BLaER1 (cell line): ENCODE measurements around the gene ADIRF.
"Not testable (repeated sequence)": the region's sequence is repeated elsewhere in the genome, so short reads cannot be mapped to it uniquely, and the experiment has no call there.

Experiments
- H3K27ac ChIP-seq: shearing (Covaris generic); formaldehyde crosslinking; 2 replicates; pipeline ENCODE4 v1.8.1; 2022
- H3K27me3 ChIP-seq: shearing (Covaris generic); formaldehyde crosslinking; 2 replicates; pipeline ENCODE4 v1.8.1; 2022
- H3K36me3 ChIP-seq: shearing (Covaris generic); formaldehyde crosslinking; 2 replicates; pipeline ENCODE4 v1.8.1; 2022
- H3K4me1 ChIP-seq: shearing (Covaris generic); formaldehyde crosslinking; 2 replicates; pipeline ENCODE4 v1.8.1; 2022
- H3K4me2 ChIP-seq: shearing (Covaris generic); formaldehyde crosslinking; 2 replicates; pipeline ENCODE4 v1.8.1; 2022
- H3K4me3 ChIP-seq: shearing (Covaris generic); formaldehyde crosslinking; 2 replicates; pipeline ENCODE4 v1.8.1; 2022
- H3K9ac ChIP-seq: shearing (Covaris generic); formaldehyde crosslinking; 2 replicates; pipeline ENCODE4 v1.8.1; 2022
- H3K9me3 ChIP-seq: shearing (Covaris generic); formaldehyde crosslinking; 2 replicates; pipeline ENCODE4 v1.8.1; 2022
- H4K20me1 ChIP-seq: shearing (Covaris generic); formaldehyde crosslinking; 2 replicates; pipeline ENCODE4 v1.8.1; 2022
- Cebpa-rat ChIP-seq: shearing (Covaris generic); IDR thresholded peaks from 2 replicates; pipeline ENCODE4 v1.8.1; 2022

Gene ADIRF

DNA sequence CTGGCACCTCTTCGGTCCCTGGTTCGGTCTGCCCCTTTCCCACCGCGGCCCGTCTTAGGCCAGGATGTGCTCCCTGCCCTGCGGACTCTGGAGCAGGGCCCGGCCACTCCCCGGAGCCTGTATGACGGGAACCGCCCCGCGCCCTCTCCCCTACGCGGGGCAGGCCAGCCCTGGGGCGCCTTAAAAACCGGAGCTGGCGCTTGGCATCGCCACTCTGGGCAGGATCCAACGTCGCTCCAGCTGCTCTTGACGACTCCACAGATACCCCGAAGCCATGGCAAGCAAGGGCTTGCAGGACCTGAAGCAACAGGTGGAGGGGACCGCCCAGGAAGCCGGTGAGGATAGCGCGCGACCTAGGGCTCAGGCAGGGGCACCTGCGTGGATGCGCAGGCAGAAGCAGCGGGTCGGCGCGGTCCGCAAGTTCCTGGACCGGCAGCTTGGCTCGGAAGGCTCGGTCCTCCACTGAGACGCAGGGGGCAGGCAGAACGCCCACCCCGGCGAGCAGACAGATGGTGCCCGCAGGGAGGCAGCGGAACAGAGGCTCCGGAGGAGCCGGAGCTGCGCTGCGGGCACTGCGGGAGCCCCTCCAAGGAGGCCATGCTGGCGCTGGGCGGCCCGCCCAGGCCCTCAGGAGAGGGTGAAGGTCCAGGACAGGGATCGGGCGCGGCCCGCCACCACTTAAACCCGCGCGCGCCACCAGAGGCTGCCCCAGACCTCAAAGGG lies at the start of gene ADIRF:
TSS of gene ADIRF (plus strand) at position 212 of the 723 bp plus-strand sequence. CDS start at position 275, 63 bp downstream.
- no peak within 1 kb of the TSS for H3K27ac ChIP-seq
- no peak for TF ChIP-seq Cebpa-rat
- no peaks in the 10 kb centered on the region for H3K36me3 ChIP-seq
- H4K20me1 ChIP-seq: no peaks in the 10 kb centered on the region
- no peak within 1 kb of the TSS for H3K4me2 ChIP-seq
- H3K4me3 ChIP-seq: no peak within 1 kb of the TSS
- peaks cover 45% of the 10 kb centered on the region for H3K27me3 ChIP-seq
- no peak within 1 kb of the TSS for H3K9ac ChIP-seq
- peaks cover 4% of the 10 kb centered on the region; the same call in 1 of the 2 replicates for H3K9me3 ChIP-seq
- peaks cover 47% of the 10 kb centered on the region for H3K4me1 ChIP-seq

DNA sequence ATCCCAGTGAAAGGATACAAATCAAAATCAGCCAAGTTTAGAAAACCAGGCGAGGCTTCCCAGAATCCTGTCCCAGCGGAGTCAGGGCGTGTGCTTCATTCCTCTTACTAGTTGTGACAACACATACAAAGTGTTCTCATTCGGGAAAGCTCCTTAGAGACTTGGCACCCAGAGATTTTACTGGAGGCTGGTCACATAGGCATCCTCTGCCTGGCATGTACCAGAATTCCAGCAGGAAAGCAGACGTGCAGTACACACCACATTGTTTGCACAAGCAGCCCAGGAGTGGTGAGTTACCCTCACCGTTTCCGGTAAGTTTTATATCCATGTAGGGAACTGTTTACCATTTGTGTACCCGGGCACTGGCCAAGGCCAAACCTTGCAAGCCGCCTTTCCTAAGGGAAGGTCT lies 45.7 kb upstream of the ADIRF start:
- no peak overlapping the region for H3K9ac ChIP-seq
- H3K27me3 ChIP-seq: no peaks in the 10 kb centered on the region
- H3K4me2 ChIP-seq: no peak overlapping the region
- no peaks in the 10 kb centered on the region for H3K36me3 ChIP-seq
- TF ChIP-seq Cebpa-rat: no peak
- H4K20me1 ChIP-seq: no peaks in the 10 kb centered on the region
- H3K4me3 ChIP-seq: no peak overlapping the region
- no peaks in the 10 kb centered on the region for H3K4me1 ChIP-seq
- H3K9me3 ChIP-seq: no peaks in the 10 kb centered on the region
- H3K27ac ChIP-seq: no peak overlapping the region

- no peak for TF ChIP-seq Cebpa-rat
- H3K4me2 ChIP-seq: no peak overlapping the region
- no peaks in the 10 kb centered on the region for H3K4me1 ChIP-seq
- no peak overlapping the region for H3K4me3 ChIP-seq
- no peaks in the 10 kb centered on the region for H3K27me3 ChIP-seq
- no peak overlapping the region for H3K9ac ChIP-seq
- no peak overlapping the region for H3K27ac ChIP-seq
- no peaks in the 10 kb centered on the region for H4K20me1 ChIP-seq
- H3K9me3 ChIP-seq: no peaks in the 10 kb centered on the region
- no peaks in the 10 kb centered on the region for H3K36me3 ChIP-seq
Observed at GRCh38 chr10:86929468-86930380, 38.6 kb upstream of the ADIRF start.

DNA sequence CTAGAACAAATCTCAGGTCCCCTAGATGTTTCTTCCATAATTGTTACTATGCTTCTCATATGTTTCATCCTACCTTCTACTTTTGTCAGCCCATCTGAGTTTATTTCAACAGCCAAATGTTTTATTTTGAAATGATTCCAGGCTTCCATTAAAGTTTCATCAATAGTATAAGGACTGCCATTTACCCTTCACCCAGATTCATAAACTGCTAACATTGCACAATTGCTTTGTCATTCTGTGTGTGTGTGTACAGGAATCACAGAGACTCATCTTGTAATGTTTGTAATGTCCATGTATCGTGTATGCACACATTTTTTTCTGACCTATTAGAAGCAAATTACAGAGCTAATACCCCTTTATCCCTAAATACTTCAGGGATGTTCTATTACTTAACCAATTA lies 36.4 kb upstream of the ADIRF start:
- Histone ChIP-seq H3K9ac (no peak overlapping the region), H3K9me3 (no peaks in the 10 kb centered on the region), H3K27ac (no peak overlapping the region), H3K4me1 (no peaks in the 10 kb centered on the region), H3K27me3 (no peaks in the 10 kb centered on the region), H3K36me3 (no peaks in the 10 kb centered on the region), H4K20me1 (no peaks in the 10 kb centered on the region), H3K4me2 (no peak overlapping the region), H3K4me3 (no peak overlapping the region)
- no peak for TF ChIP-seq Cebpa-rat

DNA sequence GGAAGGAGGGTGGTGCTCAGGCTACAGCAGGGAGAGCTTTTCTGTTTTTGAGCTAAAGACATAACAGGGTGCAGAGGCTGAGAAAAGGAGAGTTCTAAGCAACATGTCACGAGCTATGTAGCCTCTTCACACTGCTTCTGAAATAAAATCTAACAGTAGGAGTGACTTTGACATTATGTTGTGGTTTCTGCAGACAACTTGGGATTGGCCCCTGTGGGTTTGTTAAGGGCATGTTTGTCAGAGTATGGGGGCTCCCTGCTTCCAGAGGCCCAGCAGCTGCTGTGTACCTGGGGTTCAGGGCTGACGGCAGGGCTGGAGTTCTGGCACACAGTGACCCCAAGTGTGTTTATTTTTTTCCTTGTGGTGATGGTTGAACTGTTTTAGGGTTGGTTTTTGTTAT lies 35.6 kb upstream of the ADIRF start:
- H3K36me3 ChIP-seq: no peaks in the 10 kb centered on the region

GRCh38 chr10:86934162-86934711 lies 34.0 kb upstream of the ADIRF start:
- H3K9ac ChIP-seq, H3K27ac ChIP-seq: not testable (repeated sequence)

More for the DNA sequence above, 35.6 kb upstream of the ADIRF start:
- Histone ChIP-seq H3K9ac (no peak overlapping the region), H3K4me3 (no peak overlapping the region), H3K27me3 (no peaks in the 10 kb centered on the region), H3K9me3 (no peaks in the 10 kb centered on the region), H3K4me2 (no peak overlapping the region), H3K4me1 (no peaks in the 10 kb centered on the region), H4K20me1 (no peaks in the 10 kb centered on the region), H3K27ac (no peak overlapping the region)
- no peak for TF ChIP-seq Cebpa-rat

GRCh38 chr10:86936661-86937501 lies 31.4 kb upstream of the ADIRF start:
- H4K20me1 ChIP-seq: no peaks in the 10 kb centered on the region
- no peaks in the 10 kb centered on the region for H3K27me3 ChIP-seq
- no peak for TF ChIP-seq Cebpa-rat
- H3K36me3 ChIP-seq: no peaks in the 10 kb centered on the region
- no peak overlapping the region for H3K4me2 ChIP-seq
- no peaks in the 10 kb centered on the region for H3K9me3 ChIP-seq
- H3K4me3 ChIP-seq: no peak overlapping the region
- no peak overlapping the region for H3K27ac ChIP-seq
- no peaks in the 10 kb centered on the region for H3K4me1 ChIP-seq
- H3K9ac ChIP-seq: no peak overlapping the region

More at GRCh38 chr10:86934162-86934711, 34.0 kb upstream of the ADIRF start:
- H4K20me1 ChIP-seq, H3K4me2 ChIP-seq, H3K4me1 ChIP-seq, H3K36me3 ChIP-seq, H3K27me3 ChIP-seq, H3K4me3 ChIP-seq, H3K9me3 ChIP-seq: not testable (repeated sequence)

DNA sequence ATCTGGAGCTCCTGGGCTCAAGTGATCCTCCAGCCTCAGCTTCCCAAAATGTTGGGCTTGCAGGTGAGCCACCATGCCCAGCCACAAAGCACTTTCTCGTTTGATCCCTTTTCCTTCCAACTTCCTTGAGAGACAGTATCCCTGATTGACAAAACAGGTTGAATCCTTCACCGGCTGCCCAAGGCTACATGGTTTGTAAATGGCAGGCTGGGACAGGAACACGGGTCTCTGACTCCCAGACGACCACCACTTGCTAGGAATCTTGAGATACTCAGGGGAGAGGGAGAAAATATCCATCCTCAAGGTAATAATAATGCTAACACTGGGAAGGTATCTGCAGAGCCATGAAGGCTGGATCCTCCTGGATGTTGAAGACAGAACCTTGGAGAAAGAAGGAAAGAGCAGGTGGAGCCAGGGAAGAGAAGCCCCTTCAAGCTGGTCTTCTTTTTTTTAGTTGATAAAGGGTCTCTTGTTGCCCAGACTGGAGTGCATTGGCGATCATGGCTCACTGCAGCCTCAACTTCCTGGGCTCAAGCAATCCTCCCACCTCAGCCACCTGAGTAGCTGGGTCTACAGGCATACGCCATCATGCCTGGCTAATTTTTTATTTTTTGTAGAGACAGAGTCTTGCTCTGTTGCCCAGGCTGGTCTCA lies 30.7 kb upstream of the ADIRF start:
- Histone ChIP-seq H3K36me3 (no peaks in the 10 kb centered on the region), H3K27me3 (no peaks in the 10 kb centered on the region), H3K4me2 (no peak overlapping the region), H3K27ac (no peak overlapping the region), H3K4me3 (no peak overlapping the region), H4K20me1 (no peaks in the 10 kb centered on the region), H3K9ac (no peak overlapping the region), H3K4me1 (no peaks in the 10 kb centered on the region), H3K9me3 (0 out of 2 replicates have a peak, but pooled peaks cover under 1% of the 10 kb centered on the region)
- no peak for TF ChIP-seq Cebpa-rat

- Histone ChIP-seq H3K36me3 (no peaks in the 10 kb centered on the region), H3K27me3 (no peaks in the 10 kb centered on the region), H3K9ac (no peak overlapping the region), H3K27ac (no peak overlapping the region), H3K9me3 (0 out of 2 replicates have a peak, but pooled peaks cover 5% of the 10 kb centered on the region), H4K20me1 (no peaks in the 10 kb centered on the region), H3K4me3 (no peak overlapping the region), H3K4me2 (no peak overlapping the region), H3K4me1 (no peaks in the 10 kb centered on the region)
- no peak for TF ChIP-seq Cebpa-rat
Observed at GRCh38 chr10:86938260-86938659, 30.0 kb upstream of the ADIRF start.

DNA sequence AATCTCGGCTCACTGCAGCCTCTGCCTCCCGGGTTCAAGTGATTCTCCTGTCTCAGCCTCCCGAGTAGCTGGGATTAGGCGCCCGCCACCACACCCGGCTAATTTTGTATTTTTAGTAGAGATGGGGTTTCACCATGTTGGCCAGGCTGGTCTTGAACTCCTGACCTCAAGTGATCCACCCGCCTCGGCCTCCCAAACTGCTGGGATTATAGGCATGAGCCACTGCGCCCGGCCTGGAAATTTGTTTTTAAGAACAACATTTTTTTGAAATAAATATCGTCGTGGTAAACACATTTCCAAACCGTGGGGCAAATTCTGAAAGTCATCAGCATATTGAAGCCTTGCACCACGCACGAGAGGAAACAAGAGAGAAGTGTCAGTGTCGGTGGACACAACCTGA lies 28.2 kb upstream of the ADIRF start:
- not testable (repeated sequence) for H3K36me3 ChIP-seq, H4K20me1 ChIP-seq, H3K9me3 ChIP-seq, H3K27ac ChIP-seq, H3K4me2 ChIP-seq, H3K9ac ChIP-seq, H3K4me3 ChIP-seq, H3K27me3 ChIP-seq, H3K4me1 ChIP-seq
